Cardiac fibroblast (primary cell): ENCODE measurements around the gene CCDC182.

Source experiments
- DNase-seq, 2 donors: peaks; one replicate each; pipeline versions ENCODE4 v3.0.0 to v3.0.0-alpha.2; 2010; ENCODE audit warnings: low read depth in 2 of 2
- H3K4me3 ChIP-seq, 2 donors: replicated peaks in 1 of 2; 1 replicate in 1 of 2; 2 replicates in 1 of 2; pipeline ENCODE4 v1.5.1; 2011; ENCODE audit warnings: low read depth in 2 of 2, low read length in 2 of 2, mild to moderate bottlenecking in 2 of 2, moderate library complexity in 1 of 2
- TF ChIP-seq, protein P1 (sequence below): IDR thresholded peaks from one replicate; pipeline ENCODE4 v1.5.1; 2011; ENCODE audit warnings: low read depth, mild to moderate bottlenecking, low read length, inconsistent platforms

CCDC182 gene

DNA sequence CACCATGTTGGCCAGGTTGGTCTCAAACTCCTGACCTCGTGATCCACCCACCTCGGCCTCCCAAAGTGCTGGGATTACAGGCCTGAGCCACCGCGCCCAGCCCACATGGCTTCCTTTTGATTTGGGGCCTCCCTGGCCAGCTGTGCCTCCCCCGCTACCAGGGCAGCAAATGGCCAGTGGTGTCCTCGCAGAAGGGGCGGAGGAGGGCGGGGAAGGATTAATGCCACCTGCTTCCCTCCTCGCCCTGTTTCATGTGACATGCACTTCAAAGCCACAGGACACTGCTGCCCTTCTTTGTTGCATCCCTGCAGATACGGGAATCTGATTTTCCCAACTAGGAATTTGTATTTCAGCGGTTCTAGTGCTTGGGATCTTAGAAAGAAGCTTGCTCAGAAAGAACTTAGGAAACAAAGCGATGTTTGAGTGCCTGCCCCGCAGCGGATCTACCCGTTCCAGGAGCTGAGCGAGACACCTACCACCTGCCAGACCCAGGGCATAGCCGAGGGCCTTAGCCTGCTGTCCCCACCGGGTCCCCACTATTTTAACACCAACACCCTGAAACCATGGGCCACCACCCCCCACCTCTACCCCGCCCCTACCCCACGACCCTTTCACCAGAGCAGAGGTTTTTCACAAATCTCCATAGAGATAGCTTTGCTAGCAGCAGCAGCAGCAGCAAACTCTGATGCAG lies 37.7 kb upstream of the CCDC182 start:
- no peak overlapping the region for H3K4me3 ChIP-seq
- DNase-seq: no peak
- TF ChIP-seq, protein P1, sequence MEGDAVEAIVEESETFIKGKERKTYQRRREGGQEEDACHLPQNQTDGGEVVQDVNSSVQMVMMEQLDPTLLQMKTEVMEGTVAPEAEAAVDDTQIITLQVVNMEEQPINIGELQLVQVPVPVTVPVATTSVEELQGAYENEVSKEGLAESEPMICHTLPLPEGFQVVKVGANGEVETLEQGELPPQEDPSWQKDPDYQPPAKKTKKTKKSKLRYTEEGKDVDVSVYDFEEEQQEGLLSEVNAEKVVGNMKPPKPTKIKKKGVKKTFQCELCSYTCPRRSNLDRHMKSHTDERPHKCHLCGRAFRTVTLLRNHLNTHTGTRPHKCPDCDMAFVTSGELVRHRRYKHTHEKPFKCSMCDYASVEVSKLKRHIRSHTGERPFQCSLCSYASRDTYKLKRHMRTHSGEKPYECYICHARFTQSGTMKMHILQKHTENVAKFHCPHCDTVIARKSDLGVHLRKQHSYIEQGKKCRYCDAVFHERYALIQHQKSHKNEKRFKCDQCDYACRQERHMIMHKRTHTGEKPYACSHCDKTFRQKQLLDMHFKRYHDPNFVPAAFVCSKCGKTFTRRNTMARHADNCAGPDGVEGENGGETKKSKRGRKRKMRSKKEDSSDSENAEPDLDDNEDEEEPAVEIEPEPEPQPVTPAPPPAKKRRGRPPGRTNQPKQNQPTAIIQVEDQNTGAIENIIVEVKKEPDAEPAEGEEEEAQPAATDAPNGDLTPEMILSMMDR: no peak

DNA sequence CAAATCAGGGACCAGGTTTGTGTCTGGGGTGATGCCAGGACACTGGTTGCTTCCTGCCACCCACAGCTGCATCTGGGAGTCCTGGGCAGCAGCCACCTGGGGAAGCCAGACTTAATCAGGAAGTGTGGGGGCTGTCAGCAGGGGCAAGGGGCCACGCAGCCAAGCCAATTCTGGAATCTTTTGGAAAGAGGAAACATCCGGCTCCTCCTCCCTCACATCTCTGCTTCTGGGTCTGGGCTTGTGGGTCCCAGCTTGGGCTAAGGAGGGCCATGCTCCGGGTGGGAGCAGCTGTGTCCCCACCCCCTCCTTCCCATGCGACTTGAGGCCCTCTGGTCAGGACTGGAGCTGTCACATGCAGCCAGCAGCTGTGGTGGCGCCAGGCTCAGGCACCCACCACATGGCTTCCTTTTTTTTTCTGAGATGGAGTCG lies 37.0 kb upstream of the CCDC182 start:
- no peak for DNase-seq
- TF ChIP-seq, protein P1: no peak
- H3K4me3 ChIP-seq: no peak overlapping the region

- DNase-seq: no peak
- no peak overlapping the region for H3K4me3 ChIP-seq
- TF ChIP-seq, protein P1: no peak
Observed at GRCh38 chr17:57781386-57782061, 36.4 kb upstream of the CCDC182 start.

DNA sequence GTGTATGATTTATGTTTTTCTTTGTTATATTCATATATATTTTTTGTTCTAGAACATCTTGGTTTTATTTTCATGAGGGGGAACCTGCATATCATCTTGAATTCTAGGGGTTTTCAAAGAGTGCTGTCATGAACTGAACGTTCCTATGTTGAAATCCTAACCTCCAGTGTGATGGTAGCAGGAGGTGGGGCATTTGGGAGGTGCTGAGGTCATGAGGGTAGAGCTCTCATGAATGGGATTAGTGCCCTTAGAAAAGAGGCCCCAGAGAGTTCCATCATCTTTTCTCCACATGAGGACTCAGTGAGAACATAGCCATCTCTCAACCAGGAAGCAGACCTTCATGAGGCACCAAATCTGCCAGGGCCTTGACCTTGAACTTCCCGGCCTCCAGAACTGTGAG lies 34.6 kb upstream of the CCDC182 start:
- no peak for DNase-seq
- H3K4me3 ChIP-seq: no peak overlapping the region
- TF ChIP-seq, protein P1: no peak

- DNase-seq: no peak
- H3K4me3 ChIP-seq: no peak overlapping the region
- TF ChIP-seq, protein P1: no peak
Observed at GRCh38 chr17:57778306-57778705, 33.2 kb upstream of the CCDC182 start.

DNA sequence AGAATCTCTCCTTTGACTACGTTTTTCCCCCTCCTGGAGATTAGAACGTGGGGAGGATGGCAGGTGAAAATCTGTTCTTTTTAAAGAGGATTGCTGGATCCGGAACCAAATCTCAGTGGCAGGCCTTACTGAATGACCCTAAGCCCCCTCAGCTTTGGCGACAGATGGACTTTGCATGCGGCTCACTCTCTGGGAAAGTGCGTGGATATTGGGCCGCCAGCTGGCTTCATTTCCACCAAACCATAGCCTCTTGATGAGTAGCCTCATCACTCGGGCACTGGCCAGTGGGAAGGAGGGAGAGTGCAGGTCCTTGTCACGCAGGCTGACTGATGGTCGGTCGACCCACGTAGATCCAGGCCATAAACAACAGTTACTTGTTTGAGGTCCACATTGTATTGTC lies 31.3 kb upstream of the CCDC182 start:
- no peak overlapping the region for H3K4me3 ChIP-seq
- TF ChIP-seq, protein P1: no peak
- DNase-seq: no peak
